Measurements from ENCODE around the gene FN1. TPM values are rescaled to one million over a fixed set of nuclear protein-coding genes. Genes with fewer than 3 reads are reported as not detected.

Gene FN1
- total and polyA plus RNA-seq, 2 of the 8 experiments (the other 6 are each of a cell fraction or from before 2014, with no cell fraction given) = 42.9 to 109 TPM

- Histone ChIP-seq H2AFZ (ENCODE audit: low read length) (no peak overlapping the region), H4K5ac (ENCODE audit: insufficient read length, low read depth, low read length) (no peak overlapping the region), H3K79me1 (ENCODE audit: low read depth, low read length) (no peaks in the 10 kb centered on the region), H3K4me3 (ENCODE audit: extremely low read depth in 1 of 4, insufficient read depth in 2 of 4, low read depth in 3 of 4, low read length in 4 of 4) (no peak overlapping the region), H3K79me2 (ENCODE audit: control insufficient read depth in 1 of 2, insufficient read depth in 2 of 2, low read length in 2 of 2) (no peaks in the 10 kb centered on the region), H3K23me2 (ENCODE audit: low read depth, low read length) (no peaks in the 10 kb centered on the region), H2BK15ac (ENCODE audit: low read length) (no peak overlapping the region), H3K4me1 (replicated peaks in 1 of 4; ENCODE audit: control insufficient read depth in 3 of 4, insufficient read depth in 4 of 4, low read length in 3 of 4) (no peaks in the 10 kb centered on the region), H3K36me3 (ENCODE audit: control insufficient read depth in 2 of 4, insufficient read depth in 4 of 4, low read length in 3 of 4) (peaks cover 2 to 44% (median 16%) of the 10 kb centered on the region in 4 experiments; a peak in 5 of 8 replicates), H4K20me1 (replicated peaks in 1 of 2; ENCODE audit: control insufficient read depth in 1 of 2, insufficient read depth in 2 of 2, low read length in 2 of 2) (no peaks in the 10 kb centered on the region), H2BK120ac (replicated peaks; ENCODE audit: low read depth, low read length) (no peak overlapping the region), H3K9ac (replicated peaks in 1 of 4; ENCODE audit: extremely low read depth in 1 of 4, low read depth in 3 of 4, low read length in 3 of 4) (peak overlapping the region in 1 of 4 experiments; percentile 34; a peak in 1 of 7 replicates), H3K4ac (replicated peaks; ENCODE audit: insufficient read length, low read depth, low read length) (no peak overlapping the region), H4K8ac (ENCODE audit: extremely low read depth, insufficient read depth, low read length) (no peak overlapping the region), H3K14ac (ENCODE audit: insufficient read length) (no peak overlapping the region), H2BK20ac (ENCODE audit: low read length) (no peak overlapping the region), H3K23ac (ENCODE audit: insufficient read length) (no peak overlapping the region), H3K18ac (ENCODE audit: extremely low read depth, low read length) (no peak overlapping the region), H2BK5ac (ENCODE audit: low read depth, low read length) (no peak overlapping the region), H3K9me3 (ENCODE audit: insufficient read depth in 2 of 2, low read depth in 1 of 2, low read length in 1 of 2) (no peaks in the 10 kb centered on the region), H4K91ac (replicated peaks; ENCODE audit: insufficient read length, low read length) (no peak overlapping the region), H3K56ac (replicated peaks; ENCODE audit: insufficient read length, low read depth, low read length) (no peak overlapping the region), H2AK5ac (ENCODE audit: low read depth, low read length) (no peak overlapping the region), H3K27ac (ENCODE audit: low read depth, low read length) (no peak overlapping the region), H2BK12ac (ENCODE audit: low read depth, low read length) (no peak overlapping the region), H3K27me3 (replicated peaks in 1 of 4; ENCODE audit: control insufficient read depth in 3 of 4, extremely low read depth in 1 of 4, insufficient read depth in 3 of 4, low read length in 3 of 4) (no peaks in the 10 kb centered on the region), H3K4me2 (ENCODE audit: insufficient read depth in 1 of 2, low read depth in 2 of 2, low read length in 2 of 2) (no peak overlapping the region)
- 83% methylated on average over 14 of the region's 14 CpGs; no CpG with 5 or more reads in 1 of the 2 experiments for WGBS, 2 experiments (ENCODE audit: extremely low coverage in 1 of 2, insufficient coverage in 1 of 2, insufficient read length in 1 of 2, insufficient replicate concordance in 2 of 2, low coverage in 1 of 2, low lambda C conversion rate in 2 of 2, missing lambda C conversion rate in 1 of 2)
- FAIRE-seq (no peak), DNase-seq (ENCODE audit: low read depth in 1 of 2, low spot score in 2 of 2) (no peak)
- ChIA-PET CTCF (ENCODE audit: partially characterized antibody) (interaction anchor here (0.6 kb wide), 1 partner anchor 1317 kb away, joined by 3 read pairs; no protein-coding TSS in a partner anchor), POLR2A (ENCODE audit: partially characterized antibody) (interaction anchor here (0.9 kb wide), 1 partner anchor 13 kb away, joined by 3 read pairs; no protein-coding TSS in a partner anchor)
- TF ChIP-seq BCL11A (IDR thresholded peaks at IDR 0.05; ENCODE audit: low read depth in 2 of 2, low read length in 2 of 2) = no peak
- TF ChIP-seq HDAC2 (IDR thresholded peaks at IDR 0.05; ENCODE audit: borderline replicate concordance in 1 of 2, low read depth in 2 of 2, low read length in 2 of 2) = no peak
- TF ChIP-seq RFX5 (IDR thresholded peaks at IDR 0.05; ENCODE audit: borderline replicate concordance, low read depth, low read length) = no peak
- no peak for TF ChIP-seq BACH1 (IDR thresholded peaks at IDR 0.05; ENCODE audit: low read length)
- no peak for TF ChIP-seq KDM1A (IDR thresholded peaks at IDR 0.05; ENCODE audit: borderline replicate concordance, low read length)
- TF ChIP-seq SIN3A (conservative IDR thresholded peaks at IDR 0.05 in 1 of 2, IDR thresholded peaks at IDR 0.05 in 1 of 2; ENCODE audit: low read depth in 1 of 2, low read length in 2 of 2) = no peak
- no peak for TF ChIP-seq CTCF (IDR thresholded peaks at IDR 0.05; ENCODE audit: control extremely low read depth in 1 of 3, insufficient read depth in 1 of 3, low read depth in 1 of 3, low read length in 3 of 3)
- TF ChIP-seq CBX8 (IDR thresholded peaks at IDR 0.05; ENCODE audit: borderline replicate concordance, low read depth, low read length) = no peak
- TF ChIP-seq JUN (IDR thresholded peaks at IDR 0.05; ENCODE audit: low read depth, low read length) = no peak
Measured at GRCh38 chr2:215370112-215370965, 65.5 kb downstream of the FN1 start.
